Measurements from ENCODE around the gene UGT1A7.

DNA sequence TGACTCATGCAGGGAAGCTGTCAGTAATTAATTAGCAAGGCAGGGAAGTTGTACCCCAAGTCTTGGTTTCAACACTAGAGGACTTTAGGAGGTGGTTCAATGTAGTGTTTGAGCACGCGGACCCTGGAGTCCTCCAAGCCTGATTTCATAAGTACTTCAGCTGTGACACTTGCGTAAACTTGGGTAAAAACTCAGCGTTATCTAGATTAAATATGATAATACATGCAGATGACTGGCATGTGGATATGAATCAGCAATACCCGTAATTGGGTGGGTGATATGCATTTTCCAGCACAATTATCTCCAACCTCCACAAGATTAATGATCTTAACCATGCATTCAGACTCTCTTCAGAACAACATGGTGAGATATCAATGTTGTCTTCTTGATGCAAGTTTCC lies 5.2 kb downstream of the UGT1A7 start:
- TF ChIP-seq, protein P1, sequence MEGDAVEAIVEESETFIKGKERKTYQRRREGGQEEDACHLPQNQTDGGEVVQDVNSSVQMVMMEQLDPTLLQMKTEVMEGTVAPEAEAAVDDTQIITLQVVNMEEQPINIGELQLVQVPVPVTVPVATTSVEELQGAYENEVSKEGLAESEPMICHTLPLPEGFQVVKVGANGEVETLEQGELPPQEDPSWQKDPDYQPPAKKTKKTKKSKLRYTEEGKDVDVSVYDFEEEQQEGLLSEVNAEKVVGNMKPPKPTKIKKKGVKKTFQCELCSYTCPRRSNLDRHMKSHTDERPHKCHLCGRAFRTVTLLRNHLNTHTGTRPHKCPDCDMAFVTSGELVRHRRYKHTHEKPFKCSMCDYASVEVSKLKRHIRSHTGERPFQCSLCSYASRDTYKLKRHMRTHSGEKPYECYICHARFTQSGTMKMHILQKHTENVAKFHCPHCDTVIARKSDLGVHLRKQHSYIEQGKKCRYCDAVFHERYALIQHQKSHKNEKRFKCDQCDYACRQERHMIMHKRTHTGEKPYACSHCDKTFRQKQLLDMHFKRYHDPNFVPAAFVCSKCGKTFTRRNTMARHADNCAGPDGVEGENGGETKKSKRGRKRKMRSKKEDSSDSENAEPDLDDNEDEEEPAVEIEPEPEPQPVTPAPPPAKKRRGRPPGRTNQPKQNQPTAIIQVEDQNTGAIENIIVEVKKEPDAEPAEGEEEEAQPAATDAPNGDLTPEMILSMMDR (IDR thresholded peaks at IDR 0.05; ENCODE audit: low read depth, low read length) = no peak
- no peak for TF ChIP-seq EZH2phosphoT487 (IDR thresholded peaks at IDR 0.05; ENCODE audit: low read depth)
